CD14-positive monocyte (primary cell): ENCODE results near the gene TBC1D22A. TPM values are rescaled to one million over a fixed set of nuclear protein-coding genes. Genes with fewer than 3 reads are reported as not detected.

Experiments used
- DNase-seq, 3 donors: peaks; one replicate each; pipeline ENCODE4 v3.0.0-alpha.2; 2011 to 2022
- H2AFZ ChIP-seq: 2 replicates; pipeline ENCODE4 v1.6.0; 2012; ENCODE audit warnings: mild to moderate bottlenecking, low read depth, low read length, inconsistent platforms; ENCODE audit not compliant: insufficient read depth, poor library complexity, severe bottlenecking
- H3K27ac ChIP-seq, 2 donors: 1 replicate in 1 of 2; 2 replicates in 1 of 2; pipeline ENCODE4 v1.5.1; 2012 to 2013; ENCODE audit warnings: low read length in 2 of 2, control low read depth in 1 of 2, inconsistent platforms in 1 of 2, low read depth in 1 of 2, mild to moderate bottlenecking in 1 of 2
- H3K27me3 ChIP-seq, 2 donors: one replicate each; pipeline versions ENCODE4 v1.6.0 to v1.6.1; 2011 to 2013; ENCODE audit warnings: low read length in 2 of 2; ENCODE audit not compliant: control insufficient read depth in 2 of 2, insufficient read depth in 2 of 2
- H3K36me3 ChIP-seq, 2 donors: replicated peaks in 1 of 2; 1 replicate in 1 of 2; 2 replicates in 1 of 2; pipeline versions ENCODE4 v1.5.1 to v1.6.1; 2012 to 2013; ENCODE audit warnings: low read length in 2 of 2, control low read depth in 1 of 2, inconsistent platforms in 1 of 2, mild to moderate bottlenecking in 1 of 2; ENCODE audit not compliant: insufficient read depth in 2 of 2, control insufficient read depth in 1 of 2
- H3K4me1 ChIP-seq, 2 donors: 1 replicate in 1 of 2; 2 replicates in 1 of 2; pipeline versions ENCODE4 v1.5.1 to v1.6.1; 2012 to 2013; ENCODE audit warnings: low read length in 2 of 2, control low read depth in 1 of 2, inconsistent platforms in 1 of 2, mild to moderate bottlenecking in 1 of 2, moderate library complexity in 1 of 2; ENCODE audit not compliant: insufficient read depth in 2 of 2, control insufficient read depth in 1 of 2
- H3K4me2 ChIP-seq: replicated peaks from 2 replicates; pipeline ENCODE3; 2012; ENCODE audit warnings: low read length, moderate library complexity, mild to moderate bottlenecking; ENCODE audit not compliant: poor library complexity, severe bottlenecking; ENCODE audit errors: extremely low read depth
- H3K4me3 ChIP-seq, 3 experiments: fragments of 200-600 bp in 1 of 3; sonication (generic) in 1 of 3; replicated peaks in 1 of 3; 1 replicate in 2 of 3; 2 replicates in 1 of 3; pipeline ENCODE4 v1.5.1; 2011 to 2013; ENCODE audit warnings: low read length in 3 of 3, mild to moderate bottlenecking in 3 of 3, control low read depth in 2 of 3, low read depth in 2 of 3, inconsistent platforms in 1 of 3, moderate library complexity in 1 of 3
- H3K79me2 ChIP-seq: 2 replicates; pipeline ENCODE4 v1.6.0; 2012; ENCODE audit warnings: mild to moderate bottlenecking, control low read depth, inconsistent platforms, low read length, moderate library complexity; ENCODE audit not compliant: insufficient read depth
- H3K9ac ChIP-seq: 2 replicates; pipeline ENCODE4 v1.6.0; 2017; ENCODE audit warnings: low read length, mild to moderate bottlenecking; ENCODE audit not compliant: insufficient read depth, poor library complexity, severe bottlenecking
- H3K9me3 ChIP-seq, 2 donors: replicated peaks in 1 of 2; 1 replicate in 1 of 2; 2 replicates in 1 of 2; pipeline versions ENCODE4 v1.5.1 to v1.6.1; 2012 to 2013; ENCODE audit warnings: low read length in 2 of 2, control low read depth in 1 of 2; ENCODE audit not compliant: control insufficient read depth in 1 of 2, insufficient read depth in 1 of 2
- H4K20me1 ChIP-seq: 2 replicates; pipeline ENCODE4 v1.6.0; 2012; ENCODE audit warnings: mild to moderate bottlenecking, low read length, control low read depth, moderate library complexity; ENCODE audit not compliant: insufficient read depth
- H3K27ac Mint-ChIP-seq, 7 donors: one replicate each; pipeline ENCODE4 v1.8.0; 2020; ENCODE audit warnings: mild to moderate bottlenecking in 7 of 7, mixed read lengths in 7 of 7, moderate library complexity in 6 of 7, inconsistent platforms in 2 of 7
- H3K27me3 Mint-ChIP-seq, 3 donors: one replicate each; pipeline ENCODE4 v1.8.0; 2021 to 2022; ENCODE audit warnings: low read depth in 3 of 3, mild to moderate bottlenecking in 3 of 3, mixed read lengths in 3 of 3, moderate library complexity in 3 of 3, inconsistent platforms in 1 of 3
- H3K36me3 Mint-ChIP-seq, 2 donors: one replicate each; pipeline ENCODE4 v1.8.0; 2020; ENCODE audit warnings: mixed read lengths in 2 of 2, inconsistent platforms in 1 of 2, mild to moderate bottlenecking in 1 of 2
- H3K4me1 Mint-ChIP-seq: one replicate; pipeline ENCODE4 v1.8.0; 2020; ENCODE audit warnings: mild to moderate bottlenecking, mixed read lengths
- H3K4me3 Mint-ChIP-seq, 2 donors: one replicate each; pipeline ENCODE4 v1.8.0; 2020; ENCODE audit warnings: mild to moderate bottlenecking in 2 of 2, mixed read lengths in 2 of 2, moderate library complexity in 1 of 2
- H3K9me3 Mint-ChIP-seq, 7 donors: one replicate each; pipeline ENCODE4 v1.8.0; 2020 to 2022; ENCODE audit warnings: mixed read lengths in 7 of 7, mild to moderate bottlenecking in 6 of 7, moderate library complexity in 6 of 7, inconsistent platforms in 2 of 7
- CTCF ChIP-seq: fragments of 200-600 bp; IDR thresholded peaks from one replicate; pipeline ENCODE4 v1.8.0; 2022; ENCODE audit warnings: antibody characterized with exemption, mild to moderate bottlenecking
- WGBS: methylation state at CpG from one replicate; pipeline ENCODE4 v1.1.5; 2013; ENCODE audit warnings: missing lambda C conversion rate; ENCODE audit not compliant: insufficient coverage; 5-methylcytosine and 5-hydroxymethylcytosine counted together
- intact Hi-C, 2 donors: fragments of 100-400 bp; cut with micrococcal nuclease; formaldehyde crosslinking; loops; one replicate each; pipeline versions ENCODE4 v1.15.0 to v1.15.1; 2023
- polyA plus RNA-seq, 3 donors: library from polyadenylated mRNA; depleted of rRNA in 1 of 3; unstranded in 2 of 3; stranded (reverse) in 1 of 3; fragments of 300-500 nt in 2 of 3; fragments of >200 nt in 1 of 3; fragmentation: Illumina TruSeq in 2 of 3; gene quantifications; 1 replicate in 2 of 3; 2 replicates in 1 of 3; pipeline ENCODE4 v1.2.3, GENCODE V29; 2012 to 2021

Gene TBC1D22A
- polyA plus RNA-seq, 3 donors = 25.9 to 36.2 (median 29.5) TPM

GRCh38 chr22:47064416-47064815, 302.0 kb downstream of the TBC1D22A start:
- H3K27me3 Mint-ChIP-seq = peaks cover 1% of the 10 kb centered on the region in 3 donors
- no peak for TF ChIP-seq CTCF
- H3K79me2 ChIP-seq = peaks cover 2% of the 10 kb centered on the region
- no peaks in the 10 kb centered on the region for H3K4me1 Mint-ChIP-seq
- no peak overlapping the region for H3K4me3 Mint-ChIP-seq
- no peak overlapping the region for H2AFZ ChIP-seq
- no peak for DNase-seq
- H3K9me3 Mint-ChIP-seq = peaks cover 0 to 2% (median 0%) of the 10 kb centered on the region in 7 donors
- H3K4me2 ChIP-seq = no peak overlapping the region
- peaks cover 54 to 63% of the 10 kb centered on the region in 2 donors for H3K36me3 Mint-ChIP-seq
- peaks cover 31% of the 10 kb centered on the region for H4K20me1 ChIP-seq
- H3K4me3 ChIP-seq = no peak overlapping the region
- 88% methylated on average over 4 of the region's 10 CpGs for WGBS
- H3K36me3 ChIP-seq = peaks cover 36 to 44% of the 10 kb centered on the region in 2 donors
- no peak overlapping the region for H3K27ac Mint-ChIP-seq
- no peak overlapping the region for H3K27ac ChIP-seq
- no peak overlapping the region for H3K9ac ChIP-seq
- H3K27me3 ChIP-seq = no peaks in the 10 kb centered on the region
- H3K4me1 ChIP-seq = no peaks in the 10 kb centered on the region
- intact Hi-C loops = no loop called here
- no peaks in the 10 kb centered on the region for H3K9me3 ChIP-seq

- Histone ChIP-seq H3K4me2 (no peak overlapping the region), H3K4me3 (no peak overlapping the region), H3K9ac (no peak overlapping the region), H4K20me1 (peaks cover 45% of the 10 kb centered on the region), H3K4me1 (no peaks in the 10 kb centered on the region), H3K79me2 (peaks cover 6% of the 10 kb centered on the region), H2AFZ (no peak overlapping the region), H3K36me3 (peaks cover 27 to 31% of the 10 kb centered on the region in 2 donors), H3K27ac (no peak overlapping the region), H3K27me3 (no peaks in the 10 kb centered on the region), H3K9me3 (no peaks in the 10 kb centered on the region)
- H3K27me3 Mint-ChIP-seq = peaks cover 0 to 1% (median 1%) of the 10 kb centered on the region in 3 donors
- WGBS = 98% methylated on average over 19 of the region's 26 CpGs
- H3K4me3 Mint-ChIP-seq = no peak overlapping the region
- intact Hi-C loops = no loop called here
- peaks cover 46 to 52% of the 10 kb centered on the region in 2 donors for H3K36me3 Mint-ChIP-seq
- peak overlapping the region in 1 of 7 donors; percentile 6 for H3K27ac Mint-ChIP-seq
- no peak for TF ChIP-seq CTCF
- H3K9me3 Mint-ChIP-seq = peaks cover 0 to 4% (median 0%) of the 10 kb centered on the region in 7 donors
- peaks cover 3% of the 10 kb centered on the region for H3K4me1 Mint-ChIP-seq
- no peak for DNase-seq
Observed at GRCh38 chr22:47065756-47066615, 303.5 kb downstream of the TBC1D22A start.
